Measurements from ENCODE around the gene POGK. TPM values are rescaled to one million over a fixed set of nuclear protein-coding genes. Genes with fewer than 3 reads are reported as not detected.

Gene POGK
- polyA plus RNA-seq, 4 donors: 41.9 to 49.7 (median 43.9) TPM

GRCh38 chr1:166900987-166901386 lies 61.7 kb downstream of the POGK start:
- no peak for DNase-seq (ENCODE audit: low read depth in 4 of 4, low spot score in 3 of 4)

DNA sequence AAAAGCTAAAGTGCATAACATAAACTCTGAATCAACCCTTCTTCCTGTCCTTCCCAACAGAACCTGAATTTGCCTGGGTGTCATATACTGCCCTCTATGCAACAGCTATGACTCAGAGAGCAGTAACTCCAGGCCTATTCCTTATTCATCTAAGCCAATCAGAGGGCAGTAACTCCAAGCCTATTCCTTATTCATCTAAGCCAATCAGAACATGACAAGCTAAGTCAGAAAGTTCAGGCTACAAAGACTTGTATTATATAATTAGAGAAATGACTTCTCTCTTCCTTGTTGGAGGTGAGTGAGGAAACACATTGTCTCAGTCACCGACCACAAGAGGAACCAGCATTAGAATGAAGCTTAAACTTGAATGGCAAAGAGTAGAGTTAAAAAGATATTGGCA lies 63.0 kb downstream of the POGK start:
- no peak for DNase-seq (ENCODE audit: low read depth in 4 of 4, low spot score in 3 of 4)

GRCh38 chr1:166903232-166903631 lies 64.0 kb downstream of the POGK start:
- DNase-seq (ENCODE audit: low read depth in 4 of 4, low spot score in 3 of 4): no peak

GRCh38 chr1:166905136-166905535 lies 65.9 kb downstream of the POGK start:
- DNase-seq (ENCODE audit: low read depth in 4 of 4, low spot score in 3 of 4): no peak

DNA sequence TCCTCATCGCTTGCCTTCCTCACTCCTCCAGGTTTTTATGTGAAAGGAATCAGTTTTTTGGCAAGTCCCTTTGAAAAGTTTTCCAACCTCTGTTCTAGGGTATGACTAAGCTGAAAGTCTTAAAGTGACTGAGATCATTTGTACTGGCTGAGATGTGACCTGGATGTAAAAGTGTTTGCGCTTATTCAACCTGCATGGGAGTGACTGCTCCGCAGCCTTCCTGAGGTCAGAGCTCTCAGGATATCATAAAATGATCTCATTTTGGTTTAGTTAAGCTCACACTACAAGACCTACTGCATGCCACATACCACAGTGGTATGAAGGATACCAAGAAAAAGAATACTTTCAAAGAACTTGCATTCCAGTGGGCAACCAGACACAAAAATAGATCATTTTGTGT lies 66.6 kb downstream of the POGK start:
- no peak for DNase-seq (ENCODE audit: low read depth in 4 of 4, low spot score in 3 of 4)

Other genes with a start within 250 kb of the POGK start
- 10 to 100 TPM; 24.3 to 29.3 (median 29.2) TPM for gene TADA1, start 36.8 kb downstream of the POGK start, polyA plus RNA-seq (ENCODE audit: insufficient read length in 4 of 4)
- 10 to 100 TPM; 13.9 to 16.5 (median 15.5) TPM for gene ILDR2, start 136.1 kb downstream of the POGK start, polyA plus RNA-seq (ENCODE audit: insufficient read length in 4 of 4)
- gene MAEL, start 149.8 kb downstream of the POGK start, polyA plus RNA-seq (ENCODE audit: insufficient read length in 4 of 4): 1 to 10 TPM; 2.1 to 2.7 (median 2.5) TPM